Stimulated activated CD4-positive, alpha-beta T cell treated with anti-CD3 and anti-CD28 coated beads, Interleukin-15, amount 100 ng/mL, for 48 hours (primary cell): ENCODE measurements around the gene SDSL.

Experiments
- DNase-seq, 2 donors: peaks; one replicate each; pipeline ENCODE4 v3.0.0-alpha.2; 2020; ENCODE audit warnings: low read depth in 2 of 2

The SDSL gene

GRCh38 chr12:113448873-113449272, 26.7 kb downstream of the SDSL start:
- no peak for DNase-seq

GRCh38 chr12:113449299-113449698, 27.1 kb downstream of the SDSL start:
- DNase-seq = no peak

- no peak for DNase-seq
These were observed 27.7 kb downstream of the SDSL start for GRCh38 chr12:113449839-113450238.

- DNase-seq = no peak
These were observed 30.3 kb downstream of the SDSL start for GRCh38 chr12:113452458-113452857.

GRCh38 chr12:113453330-113453729, 31.1 kb downstream of the SDSL start:
- no peak for DNase-seq

GRCh38 chr12:113456199-113456598, 34.0 kb downstream of the SDSL start:
- DNase-seq = no peak

GRCh38 chr12:113456761-113457160, 34.6 kb downstream of the SDSL start:
- no peak for DNase-seq

GRCh38 chr12:113457185-113457584, 35.0 kb downstream of the SDSL start:
- no peak for DNase-seq

- no peak for DNase-seq
These were observed 35.5 kb downstream of the SDSL start for GRCh38 chr12:113457710-113458109.

- no peak for DNase-seq
These were observed 37.8 kb downstream of the SDSL start for GRCh38 chr12:113459981-113460380.

GRCh38 chr12:113461666-113462065, 39.5 kb downstream of the SDSL start:
- no peak for DNase-seq

- peak; percentile 34 to 62 for DNase-seq
These were observed 40.1 kb downstream of the SDSL start for GRCh38 chr12:113462117-113462774.

GRCh38 chr12:113462998-113463745, 41.0 kb downstream of the SDSL start:
- no peak for DNase-seq

- DNase-seq = no peak
These were observed 41.7 kb downstream of the SDSL start for GRCh38 chr12:113463746-113464451.

GRCh38 chr12:113464452-113464775, 42.2 kb downstream of the SDSL start:
- no peak for DNase-seq

GRCh38 chr12:113464852-113465719, 42.9 kb downstream of the SDSL start:
- DNase-seq = no peak

- no peak for DNase-seq
These were observed 43.8 kb downstream of the SDSL start for GRCh38 chr12:113465808-113466453.

- DNase-seq = no peak
These were observed 44.4 kb downstream of the SDSL start for GRCh38 chr12:113466454-113467141.

GRCh38 chr12:113467142-113467501, 44.9 kb downstream of the SDSL start:
- DNase-seq = no peak

- DNase-seq = no peak
These were observed 45.6 kb downstream of the SDSL start for GRCh38 chr12:113467502-113468364.
